NT2/D1 (cell line): ENCODE data around the gene ABT1.

ENCODE experiments used
- SUZ12 ChIP-seq: IDR thresholded peaks from 2 replicates; pipeline ENCODE4 v1.6.1; 2011; ENCODE audit not compliant: insufficient read length, insufficient read depth; ENCODE audit errors: extremely low read depth
- YY1 ChIP-seq: IDR thresholded peaks from 2 replicates; pipeline ENCODE4 v1.6.1; 2011; ENCODE audit not compliant: insufficient read length, insufficient read depth
- ZNF274 ChIP-seq: IDR thresholded peaks from 2 replicates; pipeline ENCODE4 v1.6.1; 2011; ENCODE audit warnings: mild to moderate bottlenecking, low read depth, low read length

DNA sequence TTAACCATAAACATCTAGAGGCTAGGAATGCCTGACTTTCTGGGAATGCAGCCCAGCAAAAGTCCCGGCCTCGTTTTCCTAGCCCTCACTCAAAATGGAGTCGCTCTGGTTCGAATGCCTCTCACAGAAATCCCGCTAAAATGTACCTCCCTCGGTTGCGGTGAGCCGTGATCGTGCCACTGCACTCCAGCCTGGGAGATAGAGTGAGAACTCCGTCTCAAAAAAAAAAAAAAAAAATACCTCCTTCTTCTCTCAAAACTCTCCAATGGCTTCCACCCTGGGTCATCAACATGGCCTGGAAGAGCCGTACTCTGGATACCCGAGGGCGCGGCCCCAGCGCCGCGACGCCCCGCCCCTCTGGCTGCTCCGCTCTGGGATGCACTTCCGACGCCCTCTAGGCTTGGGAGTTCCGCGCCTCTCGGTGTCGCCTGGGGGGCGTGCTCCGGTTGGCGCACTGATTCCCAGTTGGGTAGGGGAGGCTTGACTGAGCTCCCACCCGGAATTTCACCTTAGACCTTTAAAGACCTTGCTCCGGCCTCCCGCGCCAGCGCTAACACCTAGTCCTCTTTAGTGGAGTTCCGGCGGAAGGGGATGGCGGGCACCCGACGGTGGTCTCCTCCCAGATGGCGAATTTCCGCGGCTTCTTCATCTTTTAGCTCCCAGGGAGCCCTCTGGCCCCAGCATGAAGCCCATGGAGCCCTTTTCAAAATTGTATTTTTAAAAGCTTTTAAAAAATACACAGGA is 46.3 kb upstream of the ABT1 start:
- TF ChIP-seq YY1: peak; percentile 32
- no peak for TF ChIP-seq SUZ12
- no peak for TF ChIP-seq ZNF274
